NCI-H1694 (cell line): ENCODE data around the gene FMC1.
"Not testable (repeated sequence)": the region's sequence is repeated elsewhere in the genome, so short reads cannot be mapped to it uniquely, and the experiment has no call there.

Experiments used
- DNase-seq: peaks from one replicate; lab custom pipeline; 2025; lab: John Stamatoyannopoulos, UW

The FMC1 gene

DNA sequence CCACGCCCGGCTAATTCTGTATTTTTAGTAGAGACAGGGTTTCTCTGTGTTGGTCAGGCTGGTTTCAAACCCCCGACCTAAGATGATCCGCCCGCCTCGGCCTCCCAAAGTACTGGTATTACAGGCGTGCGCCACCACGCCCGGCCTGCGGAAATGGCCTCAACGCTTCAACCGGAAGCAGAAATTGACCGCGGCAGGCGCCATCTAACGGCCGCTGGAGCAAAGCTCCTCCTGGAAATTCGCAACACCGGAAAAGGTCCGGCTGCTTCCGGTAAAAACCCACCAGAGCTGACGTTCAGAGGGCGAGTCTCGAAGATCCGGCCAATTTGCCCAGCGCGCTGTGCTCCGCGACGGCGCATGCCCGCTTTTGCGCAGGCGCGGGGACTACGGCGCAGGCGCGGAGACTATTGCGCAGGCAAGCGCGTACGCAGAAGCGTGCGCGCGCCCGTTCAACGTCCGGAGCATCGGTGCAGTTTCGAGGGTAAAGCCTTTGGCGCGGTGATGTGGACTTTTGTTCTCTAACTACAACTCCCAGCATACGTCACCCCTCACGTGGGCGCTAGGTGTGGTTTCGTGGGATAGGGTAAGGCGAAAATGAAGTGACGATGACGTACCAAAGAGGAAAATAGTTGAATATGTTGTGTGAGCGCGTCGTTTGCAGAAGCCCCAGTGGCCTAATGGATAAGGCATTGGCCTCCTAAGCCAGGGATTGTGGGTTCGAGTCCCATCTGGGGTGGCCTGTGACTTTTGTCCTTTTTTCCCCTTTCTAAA is 915 bp upstream of the FMC1 start:
- DNase-seq: peak; percentile 99

DNA sequence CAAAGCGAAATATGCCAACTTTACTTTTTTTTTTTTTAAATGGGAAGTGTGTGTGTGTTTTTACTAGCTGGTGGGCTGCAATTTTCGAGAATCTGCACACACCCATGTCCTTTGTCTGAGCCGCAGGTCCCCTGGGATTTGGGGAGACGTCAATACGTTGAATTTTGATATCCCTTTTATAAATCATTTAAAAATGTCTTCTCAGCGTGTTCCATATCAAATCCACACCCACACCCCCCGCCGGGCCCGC is 404 bp upstream of the FMC1 start:
- DNase-seq: no peak

DNA sequence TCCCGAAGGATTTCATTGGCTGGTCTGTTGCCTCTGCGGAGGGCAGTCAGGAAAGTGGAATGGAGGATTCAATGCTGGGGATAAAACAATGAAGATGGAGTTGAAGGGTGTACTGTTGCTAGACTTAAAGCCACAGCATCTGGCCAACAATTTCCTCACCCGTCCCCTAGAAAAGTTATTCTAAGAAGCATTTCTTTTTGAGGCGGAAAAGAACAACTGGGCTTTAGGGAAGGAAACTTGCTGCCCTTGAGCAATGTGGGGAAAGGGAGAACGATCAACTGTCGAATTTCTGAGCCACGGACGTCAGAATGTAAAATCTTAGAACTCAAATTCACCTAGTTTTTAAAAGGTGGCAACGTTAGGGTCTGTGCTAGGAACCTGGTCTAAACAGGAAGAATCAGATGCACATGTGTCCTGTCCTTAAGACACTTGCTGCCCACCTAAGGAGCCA is 664 bp downstream of the FMC1 start:
- no peak for DNase-seq

DNA sequence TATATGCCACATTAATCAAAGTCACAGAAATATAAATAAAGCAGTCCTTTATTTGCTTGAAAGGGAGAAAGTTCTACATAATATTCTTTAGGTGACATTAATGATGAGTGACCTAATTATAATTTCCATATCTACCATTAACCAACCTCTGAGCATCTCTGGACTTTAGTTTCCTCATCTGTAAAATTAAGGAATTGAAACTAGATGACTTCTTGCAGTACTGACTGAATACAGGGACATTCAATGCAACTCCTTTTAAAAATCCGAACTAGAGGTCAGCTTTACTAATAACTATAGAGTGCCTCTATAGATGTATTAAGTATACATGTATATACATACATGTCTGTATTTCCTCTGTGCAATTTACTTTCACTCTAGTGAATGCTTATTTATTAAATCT is 3.9 kb downstream of the FMC1 start:
- no peak for DNase-seq

DNA sequence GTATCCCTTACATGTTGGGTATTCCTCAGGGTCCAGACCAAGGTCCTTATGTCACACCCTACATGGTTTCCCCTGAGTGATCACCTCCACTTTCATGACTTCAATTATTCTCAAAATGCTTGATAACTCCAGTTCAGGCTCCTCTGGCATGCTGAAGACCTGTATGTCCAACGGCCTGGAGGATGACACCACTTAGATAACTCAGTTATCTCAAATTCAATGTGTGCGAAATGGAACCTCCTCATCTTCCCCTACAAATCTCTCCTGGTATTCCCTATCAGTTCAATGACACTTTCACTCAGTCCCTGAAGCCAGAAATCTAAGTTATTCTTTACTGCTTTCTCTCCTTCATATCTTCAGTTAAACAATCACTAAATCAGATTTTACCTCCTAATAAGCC is 9.9 kb downstream of the FMC1 start:
- no peak for DNase-seq

DNA sequence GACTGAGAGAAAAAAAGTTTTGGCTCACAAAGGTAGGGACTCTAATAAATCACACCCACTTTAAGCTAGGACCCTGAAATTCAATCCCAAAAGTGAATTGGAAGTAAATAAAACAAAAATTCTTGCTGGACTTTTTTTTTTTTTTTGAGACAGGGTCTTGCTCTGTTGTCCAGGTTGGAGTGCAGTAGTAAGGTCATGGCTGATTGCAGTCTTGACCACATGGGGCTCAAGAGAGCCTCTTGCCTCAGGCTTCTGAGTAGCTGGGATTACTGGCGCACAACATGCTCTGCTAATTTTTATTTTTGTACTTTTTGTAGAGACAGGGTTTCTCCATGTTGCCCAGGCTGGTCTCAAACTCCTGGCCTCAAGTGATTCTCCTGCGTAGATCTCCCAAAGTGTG is 13.6 kb downstream of the FMC1 start:
- DNase-seq: no peak

DNA sequence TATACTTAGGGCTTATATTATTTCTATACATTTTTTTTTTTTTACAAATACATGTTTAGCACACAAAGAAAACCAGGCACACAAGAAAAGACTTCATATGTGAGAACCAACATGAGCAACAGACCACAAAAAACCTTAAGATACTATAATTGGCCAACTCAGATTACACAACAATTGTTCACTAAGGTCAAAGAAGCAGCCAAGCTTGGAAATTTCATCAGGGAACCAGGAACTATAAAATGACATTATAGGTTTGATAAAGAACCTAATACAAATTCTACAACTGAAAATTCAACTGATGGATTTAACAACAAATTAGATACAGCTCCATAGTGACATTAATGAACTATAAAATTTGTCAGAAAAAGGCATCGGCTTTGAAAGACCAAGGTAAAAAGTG is 14.2 kb downstream of the FMC1 start:
- no peak for DNase-seq

DNA sequence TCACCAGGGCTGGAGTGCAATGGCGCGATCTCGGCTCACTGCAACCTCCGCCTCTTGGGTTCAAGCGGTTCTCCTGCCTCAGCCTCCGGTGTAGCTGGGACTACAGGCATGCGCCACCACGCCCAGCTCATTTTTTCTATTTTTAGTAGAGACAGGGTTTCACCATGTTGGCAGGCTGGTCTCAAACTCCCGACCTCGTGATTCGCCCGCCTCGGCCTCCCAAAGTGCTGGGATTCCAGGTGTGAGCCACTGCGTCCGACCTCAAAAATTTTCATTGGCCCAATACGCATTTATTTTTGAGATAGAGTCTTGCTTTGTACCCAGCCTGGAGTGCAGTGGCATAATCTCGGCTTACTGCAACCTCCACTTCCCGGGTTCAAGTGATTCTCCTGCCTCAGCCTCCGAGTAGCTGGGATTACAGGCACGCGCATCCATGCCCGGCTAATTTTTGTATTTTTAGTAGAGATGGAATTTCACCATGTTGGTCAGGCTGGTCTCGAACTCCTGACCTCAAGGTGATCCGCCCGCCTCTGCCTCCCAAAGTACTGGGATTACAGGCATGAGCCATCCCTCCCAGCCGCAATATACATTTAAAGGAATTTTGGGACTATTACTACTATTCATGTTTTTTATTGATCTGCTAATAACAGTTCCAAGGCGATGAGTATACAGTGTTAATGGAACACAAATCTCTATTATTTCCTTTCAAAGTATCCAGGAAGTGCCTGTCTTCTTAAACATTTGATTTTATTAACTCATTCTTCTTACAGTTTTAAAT is 16.8 kb downstream of the FMC1 start:
- DNase-seq: not testable (repeated sequence)

DNA sequence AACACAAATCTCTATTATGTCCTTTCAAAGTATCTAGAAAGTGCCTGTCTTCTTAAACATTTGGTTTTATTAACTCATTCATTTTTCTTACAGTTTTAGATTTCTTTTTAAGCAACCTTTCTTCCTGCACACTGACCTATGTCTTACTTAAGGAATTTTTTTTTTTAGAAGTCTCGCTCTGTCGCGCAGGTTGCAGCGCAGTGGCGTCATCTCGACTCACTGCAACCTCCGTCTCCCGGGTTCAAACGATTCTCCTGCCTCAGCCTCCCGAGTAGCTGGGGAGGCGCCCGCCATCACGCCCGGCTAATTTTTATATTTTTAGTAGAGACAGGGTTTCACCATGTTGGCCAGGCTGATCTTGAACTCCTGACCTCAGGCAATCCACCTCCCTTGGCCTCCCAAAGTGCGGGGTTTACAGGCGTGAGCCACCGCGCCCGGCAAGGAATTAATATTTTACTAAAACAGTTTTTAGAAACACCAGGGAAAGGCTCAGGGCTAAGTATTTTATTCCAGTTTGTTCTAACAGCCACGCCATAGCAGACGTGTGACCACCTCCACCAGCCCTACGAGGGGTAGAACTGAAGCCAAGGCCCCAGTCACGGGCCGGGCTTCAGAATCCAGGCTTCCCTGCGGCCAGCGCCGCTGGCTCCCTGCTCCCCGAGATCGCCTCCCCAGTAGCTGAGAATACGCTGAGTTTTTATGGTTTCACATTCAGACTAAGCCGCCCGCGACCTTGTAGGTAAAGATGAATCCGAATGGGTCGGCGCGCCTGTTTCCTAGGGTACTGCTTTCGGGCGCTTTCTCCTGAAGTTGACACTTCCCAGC is 17.6 kb downstream of the FMC1 start:
- DNase-seq: no peak

DNA sequence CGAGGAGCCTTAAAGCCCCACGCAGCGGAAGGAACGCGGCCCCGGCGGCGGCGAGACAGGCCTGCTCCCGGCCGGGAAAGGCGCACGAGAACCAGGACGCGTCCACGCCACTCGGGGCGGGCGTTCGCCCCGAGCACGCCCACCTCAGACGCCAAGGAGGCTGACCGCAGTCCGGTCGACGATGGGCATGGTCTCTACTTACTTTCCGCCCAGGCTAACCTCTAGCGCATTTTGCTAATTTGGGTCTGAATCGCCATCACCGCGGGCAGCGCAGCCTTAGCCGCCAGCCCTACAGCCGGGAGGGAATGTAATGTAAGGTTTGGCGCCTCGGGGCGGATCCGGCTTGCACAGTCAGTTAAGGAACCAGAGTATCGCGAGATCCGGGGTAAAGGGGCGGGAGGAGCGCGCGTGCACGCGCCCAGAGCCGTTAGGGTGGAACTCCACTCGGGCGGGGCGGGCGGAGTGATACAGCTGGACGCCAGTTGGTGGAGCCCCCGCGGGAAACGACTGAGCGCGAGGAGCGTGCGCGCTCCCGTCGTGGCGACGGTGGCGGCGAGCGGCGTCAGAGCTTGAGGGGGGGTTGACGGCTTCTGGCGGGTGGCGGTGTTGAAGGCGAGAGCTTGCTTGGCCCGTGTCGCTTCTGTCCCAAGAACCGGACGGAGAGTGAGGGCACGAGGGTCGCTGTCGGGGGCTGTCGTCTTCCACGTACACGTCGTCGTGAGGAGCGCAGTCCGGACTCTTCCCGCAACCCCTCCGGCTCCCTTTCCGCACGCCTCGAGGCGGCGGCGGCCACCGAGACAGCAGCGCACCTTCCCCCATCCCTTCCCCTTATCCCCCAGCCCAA is 18.5 kb downstream of the FMC1 start, which contains the start of gene LUC7L2:
Gene LUC7L2, plus strand, starts transcription at position 529 of the 844 bp plus-strand sequence. CDS start 368 bp downstream, outside the sequence.
- DNase-seq: peak; percentile 98

DNA sequence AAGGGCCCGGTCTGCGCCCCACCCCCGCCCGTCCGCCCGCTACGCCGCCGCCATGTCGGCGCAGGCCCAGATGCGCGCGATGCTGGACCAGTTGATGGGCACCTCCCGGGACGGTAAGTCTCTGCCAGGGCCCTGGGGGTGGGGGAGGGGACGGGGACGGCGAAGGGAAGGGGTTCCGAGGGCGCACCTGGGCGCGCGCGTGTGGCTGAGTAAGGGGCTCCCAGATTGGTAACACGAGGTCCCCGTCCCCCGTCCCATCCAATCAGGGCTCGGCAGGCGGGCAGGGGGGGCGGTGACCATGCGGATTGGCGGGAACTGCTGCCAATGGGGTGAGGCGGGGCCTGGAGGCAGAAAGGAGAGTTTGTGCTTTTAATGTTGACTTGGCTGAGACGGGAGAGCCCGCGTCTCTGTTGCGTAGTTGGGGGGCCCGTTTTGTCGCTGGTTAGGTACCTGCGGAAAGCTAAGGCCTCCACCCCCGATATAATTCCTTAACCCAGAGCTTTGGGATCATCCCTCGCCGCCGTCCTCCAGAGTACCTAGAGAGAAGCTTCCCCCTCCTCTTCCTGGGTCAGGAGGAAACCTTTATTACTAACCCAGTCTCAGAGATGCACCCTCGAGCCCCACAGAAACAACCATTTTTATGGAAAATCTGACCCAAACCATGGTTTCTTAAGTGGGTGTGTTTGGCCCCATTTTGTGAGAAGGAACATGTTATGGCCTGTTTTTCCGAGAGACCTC is 19.2 kb downstream of the FMC1 start:
- DNase-seq: peak; percentile 96

DNA sequence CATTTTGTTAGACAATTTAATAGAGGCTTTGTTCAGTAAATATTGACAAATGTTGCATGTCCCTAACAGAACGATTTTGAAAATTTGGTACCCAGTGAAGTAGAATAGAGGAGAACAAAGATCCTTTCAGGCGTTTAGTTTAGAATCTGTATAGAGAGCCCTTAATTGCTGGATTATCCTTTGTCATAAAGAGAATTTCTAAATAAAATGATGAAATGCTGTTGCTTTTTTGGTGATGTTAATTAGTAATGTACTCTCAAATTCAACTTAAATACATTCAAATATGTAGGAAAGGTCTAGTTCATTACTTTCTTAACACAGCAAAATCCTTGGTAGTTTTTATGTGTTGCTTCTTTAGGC is 19.8 kb downstream of the FMC1 start:
- no peak for DNase-seq

DNA sequence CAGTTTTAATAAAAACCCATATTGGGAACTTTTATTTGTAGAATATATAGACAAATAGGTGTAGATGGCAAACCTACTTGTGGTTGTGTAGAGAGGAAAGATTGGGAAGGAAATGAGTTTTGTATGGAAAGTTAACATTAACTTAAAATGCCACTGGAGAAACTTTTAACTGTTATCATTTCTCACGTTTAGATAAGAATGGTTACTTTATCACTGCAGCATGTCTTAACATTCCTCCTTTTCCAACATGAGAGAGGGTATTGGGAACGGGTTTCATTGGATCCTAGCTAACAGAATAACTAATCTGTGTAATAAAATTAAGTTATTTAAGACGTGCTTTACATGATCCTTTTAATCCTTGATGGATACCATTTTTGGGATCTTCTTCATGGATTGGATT is 20.4 kb downstream of the FMC1 start:
- no peak for DNase-seq

DNA sequence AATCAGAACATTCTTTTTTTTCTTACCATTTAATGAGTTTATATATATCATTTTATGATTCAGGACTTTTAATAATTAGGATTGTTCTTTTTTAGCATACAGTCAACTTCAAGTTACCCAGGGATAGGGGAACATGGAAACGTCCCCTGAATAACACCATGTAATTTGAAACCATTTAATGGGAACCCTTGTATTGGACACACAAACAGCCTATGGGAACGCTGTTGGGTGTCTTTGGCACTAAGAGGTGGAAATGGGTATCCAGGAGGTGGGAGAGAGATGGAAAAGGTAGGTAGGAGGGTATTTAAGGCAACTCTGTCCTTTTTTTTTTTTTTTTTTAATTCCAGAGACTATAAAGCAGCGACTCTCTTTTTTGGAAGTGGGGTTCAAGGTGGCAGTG is 21.2 kb downstream of the FMC1 start:
- DNase-seq: no peak

DNA sequence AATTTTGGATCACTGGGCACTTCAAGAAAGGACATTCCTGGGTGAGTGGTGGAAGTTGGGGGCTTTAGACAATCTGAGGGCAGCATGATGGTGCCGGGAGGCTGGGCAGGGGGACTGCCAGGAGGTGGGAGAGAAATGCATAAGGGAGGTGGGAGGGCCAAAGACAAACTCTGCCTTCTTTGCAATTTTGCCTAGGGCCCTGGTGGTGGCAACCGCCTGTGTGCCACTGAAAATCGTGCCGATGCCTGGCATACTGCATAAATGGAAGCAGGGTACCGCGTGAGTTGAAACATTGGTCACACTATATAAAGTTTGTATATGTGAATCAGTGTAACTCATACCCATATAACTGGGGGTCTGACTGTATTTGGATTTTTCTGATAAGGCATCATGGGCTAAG is 21.8 kb downstream of the FMC1 start:
- DNase-seq: no peak

DNA sequence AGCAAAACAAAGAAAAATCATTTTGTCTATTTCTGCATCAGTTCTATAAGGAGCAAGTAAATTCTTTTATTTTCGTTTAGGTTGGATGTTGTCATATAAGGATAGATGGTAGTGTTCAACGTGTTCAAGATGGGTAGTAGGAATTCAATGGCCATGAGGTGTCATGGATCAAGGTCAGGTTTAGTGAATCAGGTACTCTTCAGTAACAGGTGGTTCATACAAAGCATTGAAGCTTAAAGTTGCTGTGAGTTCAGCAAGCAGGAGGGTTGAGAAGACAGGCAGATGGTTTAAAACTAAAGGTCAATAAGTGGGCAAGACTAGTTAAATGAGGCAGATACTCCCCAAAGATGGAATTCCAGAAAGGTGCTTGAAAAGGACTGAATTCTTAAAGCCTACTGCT is 24.2 kb downstream of the FMC1 start:
- no peak for DNase-seq

DNA sequence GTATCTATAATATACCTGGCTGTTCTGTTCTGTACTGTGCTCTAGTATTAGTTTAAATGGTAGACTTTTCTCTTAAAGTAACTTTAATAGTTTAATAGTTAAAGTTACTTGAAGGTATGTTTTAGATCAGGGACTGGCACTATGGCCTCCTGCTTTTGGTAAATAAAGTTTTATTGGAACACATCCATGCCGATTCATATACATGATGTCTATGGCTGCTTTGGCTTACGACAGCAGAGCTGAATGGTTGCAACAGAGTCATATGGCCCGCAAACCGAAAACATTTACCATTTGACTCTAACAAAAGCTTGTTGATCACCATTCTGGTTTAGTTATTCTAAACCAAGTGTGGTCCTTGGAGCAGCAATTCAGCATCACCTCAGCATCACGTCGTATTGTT is 25.3 kb downstream of the FMC1 start:
- DNase-seq: no peak

DNA sequence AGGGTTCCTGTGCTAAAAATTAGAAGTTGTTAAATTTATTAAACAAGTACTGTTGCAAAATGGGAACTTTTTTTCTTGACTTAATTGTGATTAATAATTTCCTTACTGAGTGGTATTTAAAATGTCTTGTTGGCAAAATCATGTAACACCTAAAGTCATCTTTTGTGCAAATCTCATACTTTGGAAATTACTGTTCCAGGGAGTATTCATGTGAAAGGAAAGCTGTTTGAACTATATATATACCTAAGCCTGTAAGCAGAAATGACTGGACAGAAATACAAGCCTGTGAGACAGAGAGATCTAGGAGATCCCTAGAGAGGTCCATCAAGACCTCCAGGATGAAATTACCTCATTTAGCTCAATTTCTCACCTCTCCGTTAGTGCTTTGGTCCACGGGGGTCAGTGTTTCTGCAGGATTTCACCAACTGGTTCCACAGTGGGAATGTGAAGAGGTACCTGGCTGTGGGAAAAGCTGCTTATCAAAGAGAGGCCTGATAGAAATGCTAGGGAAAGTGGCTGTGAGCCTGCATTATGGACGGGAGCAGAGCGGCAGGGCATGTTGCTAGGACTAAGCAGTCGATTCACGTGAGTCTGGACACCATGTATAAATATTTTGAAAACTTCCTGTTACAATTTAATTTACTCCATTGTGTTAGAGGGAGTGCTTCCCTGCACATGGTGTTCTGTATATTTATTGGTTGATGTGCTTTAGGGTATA is 26.5 kb downstream of the FMC1 start:
- no peak for DNase-seq

DNA sequence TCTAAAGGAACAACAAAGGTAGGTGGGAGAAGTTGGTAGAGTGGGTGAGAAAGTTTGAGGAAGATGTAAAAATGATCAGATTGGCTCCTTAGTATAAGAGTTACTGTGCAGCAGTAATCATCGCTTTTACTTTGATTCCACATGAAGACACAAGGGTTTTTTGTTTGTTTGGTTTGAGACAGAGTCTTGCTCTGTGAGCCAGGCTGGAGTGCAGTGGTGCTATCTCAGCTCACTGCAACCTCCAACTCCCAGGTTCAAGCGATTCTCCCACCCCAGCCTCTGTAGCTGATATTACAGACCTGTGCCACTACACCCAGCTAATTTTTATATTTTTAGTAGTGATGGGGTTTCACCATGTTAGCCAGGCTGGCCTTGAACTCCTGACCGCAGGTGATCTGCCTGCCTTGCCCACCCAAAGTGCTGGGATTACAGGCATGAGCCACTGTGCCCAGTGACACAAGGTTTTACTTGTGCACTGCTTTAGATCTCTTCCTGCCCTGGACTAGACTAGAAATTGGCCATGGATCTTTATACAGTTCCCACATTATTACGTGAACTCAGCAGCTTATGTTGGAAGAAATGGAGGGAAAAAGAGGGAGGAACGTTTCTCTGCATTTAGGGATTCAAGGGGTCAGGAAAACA is 29.3 kb downstream of the FMC1 start:
- DNase-seq: no peak

DNA sequence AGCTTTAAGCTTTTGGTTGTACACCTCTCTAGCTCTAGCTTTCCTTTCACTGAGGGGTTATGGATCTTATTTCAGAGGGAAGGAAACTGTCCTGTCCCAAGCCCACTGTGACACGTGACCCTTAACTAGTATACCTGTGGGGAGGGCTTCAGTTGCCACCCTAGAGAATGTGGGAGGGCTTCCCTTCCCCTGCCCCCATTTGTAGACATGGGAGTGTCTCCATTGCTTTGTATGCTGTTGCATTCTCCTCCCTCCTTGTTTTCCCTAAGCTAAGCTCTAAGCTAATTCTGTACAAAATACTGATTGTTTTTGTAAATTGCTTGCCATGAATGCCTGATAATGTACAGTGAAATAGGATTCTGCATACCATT is 29.8 kb downstream of the FMC1 start:
- no peak for DNase-seq
